Ammon's horn (tissue), 1 donor: ENCODE measurements around the gene UVSSA.

Source experiments
- DNase-seq: peaks from one replicate; pipeline ENCODE4 v3.0.0-alpha.2; 2016; ENCODE audit warnings: low spot score

The UVSSA gene

GRCh38 chr4:1409079-1409478 is 62.1 kb downstream of the UVSSA start:
- no peak for DNase-seq

GRCh38 chr4:1409491-1410425 is 62.8 kb downstream of the UVSSA start:
- no peak for DNase-seq

- DNase-seq = no peak
Measured at GRCh38 chr4:1410491-1411325, 63.7 kb downstream of the UVSSA start.

- DNase-seq = no peak
Measured at GRCh38 chr4:1411436-1412375, 64.7 kb downstream of the UVSSA start.

- no peak for DNase-seq
Measured at GRCh38 chr4:1412376-1413203, 65.6 kb downstream of the UVSSA start.

DNA sequence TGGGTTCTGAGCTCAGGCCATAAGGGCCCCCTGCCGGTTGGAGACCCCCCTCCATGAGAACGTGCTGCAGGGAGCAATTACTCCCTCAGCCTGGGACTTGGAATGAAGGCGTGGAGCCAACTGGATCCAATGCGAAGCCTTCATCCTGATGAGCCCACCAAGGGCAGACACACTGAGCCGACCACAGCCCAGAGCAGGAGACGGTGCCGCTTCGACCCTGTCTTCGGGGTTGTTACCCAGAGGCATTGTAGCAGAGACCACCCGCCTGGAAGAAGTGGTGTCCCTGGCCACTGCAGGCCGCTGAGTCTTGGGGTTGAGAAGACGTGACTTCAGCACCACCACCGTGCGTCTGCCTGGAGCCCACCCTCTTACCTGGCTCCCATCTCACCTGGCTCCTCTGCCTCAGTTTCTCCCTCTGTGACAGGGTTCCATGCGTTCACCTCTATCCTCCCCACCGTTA is 66.2 kb downstream of the UVSSA start:
- no peak for DNase-seq

GRCh38 chr4:1413687-1414479 is 66.9 kb downstream of the UVSSA start:
- no peak for DNase-seq

GRCh38 chr4:1414831-1415680 is 68.0 kb downstream of the UVSSA start:
- DNase-seq = no peak

DNA sequence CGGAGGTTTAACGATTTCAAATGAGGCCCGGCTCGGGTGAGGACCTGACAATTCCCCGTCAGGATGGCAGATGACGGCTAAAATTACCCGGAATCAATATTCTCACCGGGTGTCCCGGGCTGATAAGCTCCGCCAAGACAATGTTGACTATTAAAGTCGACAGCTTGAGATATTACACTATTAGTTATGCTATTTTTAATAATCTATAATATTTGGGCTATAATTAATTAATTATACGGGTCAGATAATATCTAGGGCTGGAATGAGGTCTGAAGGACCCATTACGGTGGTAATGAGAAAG is 68.6 kb downstream of the UVSSA start:
- no peak for DNase-seq

DNA sequence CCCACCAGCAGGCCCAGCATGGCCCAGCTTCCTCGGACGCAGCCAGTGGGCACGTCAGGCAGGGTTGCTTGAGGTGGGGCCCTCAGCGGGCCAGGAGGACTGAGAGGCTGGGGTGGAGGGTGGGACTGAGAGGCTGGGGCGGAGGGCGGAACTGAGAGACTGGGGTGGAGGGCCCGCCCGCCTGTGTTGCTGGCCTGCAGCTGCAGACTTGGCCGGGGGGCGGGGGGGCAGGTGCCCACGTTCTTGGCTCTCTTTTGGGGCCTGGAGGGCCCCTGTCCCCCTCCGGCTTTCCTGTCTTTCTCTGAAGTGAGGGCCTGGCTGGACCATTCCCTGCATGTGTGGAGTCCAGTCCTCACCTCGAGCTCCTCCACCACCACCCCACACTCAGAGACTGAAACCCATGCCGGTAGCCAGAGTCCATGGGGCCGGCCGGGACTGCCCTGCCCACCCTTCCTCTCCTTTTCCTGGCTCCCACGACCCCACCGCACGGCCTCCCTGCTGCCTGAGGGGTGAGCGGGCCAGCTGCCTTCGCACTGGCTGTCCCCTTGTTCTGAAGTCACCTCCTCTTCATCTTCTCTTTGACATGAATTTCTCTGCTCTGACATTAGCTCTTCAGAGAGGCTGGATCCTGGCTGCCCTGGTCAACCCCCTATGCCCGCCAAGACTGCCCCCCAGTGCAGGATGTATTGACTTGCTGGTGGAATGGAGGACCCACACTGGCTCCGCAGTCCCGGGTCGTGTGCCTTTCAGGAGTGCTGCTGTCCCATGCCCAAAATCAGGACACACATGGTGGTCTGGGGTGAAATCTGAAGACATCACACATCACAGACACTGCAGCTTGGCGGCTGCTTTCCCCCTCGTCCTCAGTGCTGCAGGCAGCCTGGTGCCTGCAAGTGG is 69.3 kb downstream of the UVSSA start:
- DNase-seq = no peak

GRCh38 chr4:1416948-1417260 is 69.9 kb downstream of the UVSSA start:
- DNase-seq = no peak

DNA sequence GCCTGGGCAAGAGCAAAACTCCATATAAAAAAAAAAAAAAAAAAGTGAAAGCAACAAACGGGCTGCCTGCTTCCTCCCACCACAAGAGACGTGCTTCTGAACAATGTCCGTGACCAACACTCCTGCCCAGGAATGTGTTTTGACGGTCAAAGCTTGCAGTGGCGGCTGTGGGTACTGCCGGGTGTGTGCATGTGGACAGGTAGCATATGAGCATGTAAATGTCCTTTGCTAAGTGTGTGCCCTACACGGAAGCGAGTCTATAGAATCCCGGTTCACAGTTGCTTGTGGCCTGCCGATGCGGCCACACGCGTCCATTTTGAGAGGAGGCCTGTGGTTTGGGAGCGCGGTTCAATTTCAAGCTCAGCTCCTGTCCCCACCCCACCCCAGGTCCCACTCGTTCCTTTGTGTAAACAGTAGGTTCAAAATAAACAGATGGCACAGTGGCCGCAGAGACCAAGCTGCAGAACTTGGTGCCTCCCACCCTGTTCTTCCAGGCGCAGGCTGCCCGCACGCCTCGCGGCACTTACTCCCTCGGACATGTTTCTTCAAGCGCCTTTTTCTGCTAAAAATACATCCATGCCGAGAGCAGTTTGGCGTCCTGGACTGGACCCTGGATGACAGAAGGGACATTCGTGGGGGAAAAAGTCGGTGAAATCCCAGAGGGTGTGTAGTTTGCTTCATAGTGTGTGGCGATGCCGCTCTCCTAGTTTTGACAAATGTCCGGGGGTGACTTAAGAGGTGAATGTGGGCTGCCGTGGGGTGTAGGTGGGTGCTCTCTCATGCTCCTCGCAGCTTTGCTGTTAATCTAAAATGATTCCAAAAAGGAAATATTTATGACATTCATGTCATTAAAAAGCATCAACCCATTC is 70.7 kb downstream of the UVSSA start:
- DNase-seq = no peak

DNA sequence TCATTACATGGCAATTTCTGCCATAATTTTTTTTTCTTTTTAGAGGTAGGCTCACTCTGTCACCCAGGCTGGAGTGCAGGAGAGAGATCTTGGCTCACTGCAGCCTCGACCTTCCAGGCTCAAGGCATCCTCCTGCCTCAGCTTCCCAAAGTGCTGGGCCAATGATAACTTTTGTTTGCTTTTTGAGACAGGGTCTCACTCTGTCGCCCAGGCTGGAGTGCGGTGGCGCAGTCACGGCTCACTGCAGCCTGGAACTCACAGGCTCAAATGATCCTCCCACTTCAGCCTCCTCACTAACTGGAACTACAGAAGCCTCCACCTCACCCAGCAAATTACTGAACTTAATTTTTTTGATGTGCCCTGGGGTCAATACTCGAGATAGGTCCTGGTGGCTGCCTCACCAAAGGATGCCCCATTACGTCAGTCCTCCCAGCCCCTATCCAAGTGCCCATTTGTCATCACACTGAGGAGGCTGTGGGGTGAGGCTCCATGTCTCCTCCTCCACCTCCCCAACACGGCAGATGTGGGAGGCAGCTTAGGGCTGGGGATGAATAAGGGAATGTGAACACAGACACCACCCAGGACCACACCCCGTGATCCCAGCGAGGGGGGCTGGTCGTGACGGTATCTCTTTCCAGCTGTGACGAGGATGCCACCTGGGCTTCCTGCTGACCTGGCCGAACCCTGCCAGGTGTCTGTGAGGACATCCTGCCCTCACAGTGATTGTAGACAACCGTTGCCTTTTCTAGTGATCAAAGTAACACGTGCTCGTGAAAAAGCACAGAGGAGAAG is 71.7 kb downstream of the UVSSA start:
- no peak for DNase-seq

- no peak for DNase-seq
Measured at GRCh38 chr4:1419708-1420107, 72.7 kb downstream of the UVSSA start.

DNA sequence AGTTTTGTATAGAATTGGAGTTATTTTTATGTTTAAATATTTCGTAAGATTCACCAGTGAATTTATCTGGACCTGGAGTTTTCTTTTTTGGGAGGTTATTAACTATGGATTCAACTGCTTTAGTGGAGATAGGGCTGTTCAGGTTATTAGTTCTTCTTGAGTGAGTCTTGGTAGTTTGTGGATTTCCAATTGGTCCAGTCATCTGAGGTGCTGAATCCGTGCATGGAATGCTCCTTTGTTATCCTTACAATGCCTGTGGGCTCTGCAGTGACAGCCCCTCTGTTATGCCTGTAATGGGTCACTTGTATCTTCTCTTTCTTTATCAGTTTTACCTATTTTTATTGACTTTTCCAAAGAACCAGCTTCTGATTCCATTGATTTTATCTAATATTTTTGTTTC is 74.6 kb downstream of the UVSSA start:
- DNase-seq = no peak

GRCh38 chr4:1427010-1427409 is 80.0 kb downstream of the UVSSA start:
- no peak for DNase-seq
